SKM-1 treated with dmso at 0.1 percent for 144 hours (cell line): ENCODE measurements around the gene UBALD2.
"Not testable (repeated sequence)": the region's sequence is repeated elsewhere in the genome, so short reads cannot be mapped to it uniquely, and the experiment has no call there.

Experiments
- DNase-seq: peaks from one replicate; lab custom pipeline; 2025; ENCODE audit not compliant: unreplicated experiment; lab: John Stamatoyannopoulos, UW

The UBALD2 gene

DNA sequence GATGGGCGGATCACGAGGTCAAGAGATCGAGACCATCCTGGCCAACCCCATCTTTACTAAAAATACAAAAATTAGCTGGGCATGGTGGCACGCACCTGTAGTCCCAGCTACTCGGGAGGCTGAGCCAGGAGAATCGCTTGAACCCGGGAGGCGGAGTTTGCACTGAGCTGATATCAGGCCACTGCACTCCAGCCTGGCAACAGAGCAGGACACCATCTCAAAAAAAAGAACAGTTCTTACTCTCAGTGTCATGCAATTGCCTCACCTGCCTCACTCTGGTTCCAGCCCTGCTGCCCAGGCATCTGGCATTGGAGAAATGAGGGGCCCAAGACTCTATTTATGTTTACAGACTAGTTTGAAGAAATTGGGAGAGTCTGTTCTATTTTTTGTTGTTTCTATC lies 20.4 kb upstream of the UBALD2 start:
- DNase-seq: not testable (repeated sequence)

DNA sequence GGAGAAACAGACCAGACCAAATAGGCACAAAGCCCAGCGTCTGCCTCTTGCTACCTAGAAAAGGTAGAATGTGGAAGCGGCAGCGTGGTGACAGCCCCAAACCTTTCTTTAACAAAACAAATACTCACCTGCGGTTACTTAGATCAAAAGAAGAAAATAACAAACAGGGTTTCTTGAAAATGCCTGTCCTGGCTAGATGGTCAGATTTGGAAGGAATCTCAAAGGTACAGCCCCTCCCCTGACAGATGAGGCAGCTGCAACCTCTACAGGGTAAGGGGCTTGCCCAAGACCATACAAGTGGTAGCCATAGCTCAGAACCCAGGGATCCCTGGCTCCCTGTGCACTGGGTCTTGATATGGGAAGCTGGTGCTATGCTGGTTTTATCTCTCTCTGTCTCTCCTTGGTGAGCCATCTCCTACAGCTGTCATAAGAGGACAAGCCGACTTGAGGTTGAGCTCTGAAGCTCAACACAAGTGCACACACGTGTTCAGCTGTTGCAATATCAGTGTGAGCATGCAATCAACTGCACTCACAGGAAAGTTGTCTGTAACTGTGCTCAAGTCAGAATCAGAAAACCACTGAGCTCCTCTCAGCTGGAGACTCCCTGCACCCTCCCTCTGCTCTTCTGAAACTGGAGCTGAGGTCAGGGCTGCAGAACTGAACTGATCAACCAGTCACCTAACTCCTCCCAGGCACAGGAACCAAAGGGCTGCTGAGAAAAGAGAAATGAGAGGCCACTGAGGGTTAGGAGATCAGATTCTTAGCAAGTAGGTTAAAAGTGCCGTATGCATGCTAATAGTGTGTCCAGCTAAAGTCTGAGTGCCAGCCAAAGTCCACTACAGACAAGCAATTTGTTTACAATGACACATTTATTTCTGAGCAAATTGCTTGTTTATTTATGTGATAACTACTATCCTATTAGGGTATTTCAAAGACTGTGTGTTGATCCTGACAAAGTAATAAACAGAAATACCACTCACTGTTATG lies 18.8 kb upstream of the UBALD2 start:
- peak; percentile 89 for DNase-seq

DNA sequence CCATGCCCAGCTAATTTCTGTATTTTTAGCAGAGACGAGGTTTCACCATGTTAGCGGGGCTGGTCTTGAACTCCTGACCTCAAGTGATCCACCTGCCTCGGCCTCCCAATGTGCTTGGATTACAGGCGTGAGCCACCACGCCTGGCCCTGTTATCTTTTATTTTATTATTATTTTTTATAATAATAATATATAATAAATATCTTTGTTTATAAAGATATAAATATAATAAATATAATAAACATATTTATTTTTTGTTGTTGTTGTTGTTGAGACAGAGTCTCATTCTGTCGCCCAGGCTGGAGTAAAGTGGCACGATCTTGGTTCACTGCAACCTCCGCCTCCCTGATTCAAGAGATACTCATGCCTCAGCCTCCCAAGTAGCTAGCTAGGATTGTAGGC lies 17.8 kb upstream of the UBALD2 start:
- DNase-seq: no peak

DNA sequence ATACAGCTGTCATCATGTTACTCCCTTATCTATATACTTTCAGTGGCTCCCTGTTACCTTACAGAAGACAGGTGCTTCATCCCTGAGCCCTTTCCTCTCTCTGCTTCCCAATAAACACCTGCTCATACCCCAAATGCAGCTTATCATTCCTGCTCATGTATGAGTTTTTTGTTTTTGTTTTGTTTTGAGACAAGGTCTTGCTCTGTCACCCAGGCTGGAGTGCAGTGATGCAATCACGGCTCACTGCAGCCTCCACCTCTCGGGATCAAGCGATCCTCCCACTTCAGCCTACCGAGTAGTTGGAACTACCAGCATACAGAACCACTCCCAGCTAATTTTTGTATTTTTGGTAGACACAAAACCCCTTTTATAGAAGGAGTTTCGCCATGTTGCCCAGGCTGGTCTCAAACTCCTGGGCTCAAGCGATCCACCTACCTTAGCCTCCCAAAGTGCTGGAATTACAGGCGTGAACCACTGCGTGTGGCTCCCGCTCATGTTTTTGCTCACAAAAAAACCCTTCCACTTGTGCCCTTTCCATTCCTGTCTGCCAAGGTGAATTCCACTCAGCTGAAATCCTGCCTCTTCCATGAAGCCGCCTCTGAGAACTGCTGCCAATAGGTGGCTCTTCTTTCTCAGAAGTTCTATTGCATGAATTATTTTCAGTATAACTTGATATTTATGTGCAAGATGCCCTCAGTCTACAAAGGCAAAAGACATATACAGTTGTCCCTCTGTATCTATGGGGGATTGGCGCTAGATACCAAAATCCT lies 16.9 kb upstream of the UBALD2 start:
- DNase-seq: no peak

DNA sequence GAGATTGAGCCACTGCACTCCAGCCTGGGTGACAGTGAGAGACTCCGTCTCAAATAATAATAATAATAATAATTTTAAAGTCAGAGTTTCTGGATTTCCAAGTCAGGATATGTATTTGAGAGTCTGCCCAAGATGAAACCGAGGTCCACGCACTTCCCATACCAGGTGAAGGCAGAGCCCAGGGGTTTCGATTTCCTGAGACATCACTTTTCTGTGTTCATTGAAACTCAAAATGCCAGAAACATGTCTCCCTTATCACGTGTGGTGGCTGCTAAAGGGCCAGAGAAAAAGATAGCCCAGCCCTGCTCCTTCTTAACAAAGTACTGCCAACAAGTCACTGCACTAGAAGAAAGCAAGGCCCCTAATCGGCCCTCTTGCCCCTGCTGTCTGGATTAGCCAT lies 15.0 kb upstream of the UBALD2 start:
- DNase-seq: no peak

DNA sequence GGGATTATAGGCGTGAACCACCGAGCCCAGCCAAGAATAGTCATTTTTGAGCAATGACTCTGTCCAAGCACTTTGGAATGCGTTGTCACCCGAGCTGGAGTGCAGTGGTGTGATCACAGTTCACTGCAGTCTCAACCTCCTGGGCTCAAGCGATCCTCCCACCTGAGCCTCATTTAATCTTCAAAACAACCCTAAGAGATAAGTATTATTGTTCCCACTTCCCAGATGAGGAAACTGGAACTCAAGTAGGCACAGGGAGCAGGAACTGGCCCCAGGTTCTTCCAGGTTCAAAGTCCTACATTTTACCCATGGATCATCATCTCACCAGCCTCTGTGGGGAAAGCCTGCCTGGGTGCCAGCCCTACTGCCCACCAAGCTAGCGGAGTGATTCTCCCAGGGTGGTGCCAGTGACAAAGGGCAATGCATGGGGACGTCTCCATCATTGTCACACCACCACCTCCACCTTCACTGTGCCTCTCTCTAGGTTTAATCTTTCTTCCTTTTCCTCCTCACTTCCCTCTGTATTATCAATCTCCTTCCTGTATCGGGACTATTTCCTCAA lies 13.6 kb upstream of the UBALD2 start:
- no peak for DNase-seq

DNA sequence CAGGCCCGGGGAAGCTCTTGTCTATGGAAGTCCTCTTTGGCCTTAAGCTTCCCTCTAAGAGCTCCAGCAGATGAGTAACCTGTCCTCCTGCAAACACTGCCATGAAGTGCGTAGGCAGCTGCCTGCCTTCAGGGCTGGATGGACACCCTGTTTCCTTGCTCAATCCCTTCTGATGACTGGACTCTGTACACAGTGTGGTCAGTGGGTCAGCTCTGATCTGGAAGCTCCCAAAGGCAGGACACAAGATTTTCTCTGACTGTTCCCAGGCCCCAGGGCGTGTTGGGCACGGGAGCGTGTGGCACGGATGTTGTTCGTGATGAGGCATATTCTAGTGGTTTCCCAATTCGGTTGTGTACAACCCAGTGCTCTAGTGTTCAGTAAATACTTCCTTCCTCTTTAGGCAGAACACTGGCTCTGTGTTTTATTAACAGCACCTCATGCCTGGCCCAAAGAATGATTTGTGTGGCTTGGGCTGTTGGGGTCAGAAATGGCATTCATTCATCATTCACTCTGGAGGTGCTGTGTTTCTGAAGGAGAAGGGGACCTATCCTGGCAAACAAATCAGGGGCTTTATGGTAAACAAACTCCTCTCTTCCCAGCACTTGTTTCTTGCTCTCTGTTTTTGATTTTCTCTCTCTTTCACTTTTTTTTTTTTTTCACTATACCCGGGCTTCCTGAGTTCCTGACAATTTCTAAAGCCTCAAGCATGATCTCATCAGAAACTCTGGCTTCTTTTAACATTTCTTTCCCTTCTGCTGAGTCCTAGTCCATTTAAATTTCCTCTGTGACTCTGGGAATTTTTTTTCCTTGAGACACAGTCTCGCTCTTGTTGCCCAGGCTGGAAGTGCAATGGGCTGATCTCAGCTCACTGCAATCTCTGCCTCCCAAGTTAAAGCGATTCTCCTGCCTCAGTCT lies 12.9 kb upstream of the UBALD2 start:
- DNase-seq: peak; percentile 79

DNA sequence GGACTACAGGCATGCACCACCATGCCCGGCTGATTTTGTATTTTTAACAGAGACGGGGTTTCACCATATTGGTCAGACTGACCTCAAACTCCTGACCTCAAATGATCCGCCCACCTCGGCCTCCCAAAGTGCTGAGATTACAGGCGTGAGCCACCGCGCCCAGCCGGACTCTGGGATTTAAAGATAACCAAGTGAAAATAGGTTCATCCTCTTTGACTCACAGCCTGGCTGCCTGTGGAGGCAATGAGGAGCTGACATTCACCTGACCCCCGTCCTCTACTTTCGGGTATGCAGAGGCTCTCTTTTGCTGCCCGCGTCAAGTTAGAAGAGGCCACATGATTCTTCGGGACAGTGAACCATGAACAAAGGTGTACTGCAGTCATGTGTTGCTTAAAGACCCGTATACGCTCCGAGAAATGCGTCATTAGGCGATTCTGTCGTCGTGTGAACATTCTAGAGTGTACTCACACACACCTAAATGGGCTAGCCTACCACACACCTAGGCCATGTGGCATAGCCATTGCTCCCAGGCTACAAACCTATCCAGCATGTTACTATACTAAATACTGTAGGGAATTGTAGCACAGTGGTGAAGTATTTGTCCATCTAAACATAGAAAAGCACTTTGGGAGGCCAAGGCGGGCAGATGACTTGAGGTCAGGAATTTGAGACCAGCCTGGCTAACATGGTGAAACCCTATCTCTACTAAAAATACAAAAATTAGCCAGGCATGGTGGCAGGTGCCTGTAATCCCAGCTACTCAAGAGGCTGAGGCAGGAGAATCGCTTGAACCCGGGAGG lies 12.0 kb upstream of the UBALD2 start:
- DNase-seq: not testable (repeated sequence)

DNA sequence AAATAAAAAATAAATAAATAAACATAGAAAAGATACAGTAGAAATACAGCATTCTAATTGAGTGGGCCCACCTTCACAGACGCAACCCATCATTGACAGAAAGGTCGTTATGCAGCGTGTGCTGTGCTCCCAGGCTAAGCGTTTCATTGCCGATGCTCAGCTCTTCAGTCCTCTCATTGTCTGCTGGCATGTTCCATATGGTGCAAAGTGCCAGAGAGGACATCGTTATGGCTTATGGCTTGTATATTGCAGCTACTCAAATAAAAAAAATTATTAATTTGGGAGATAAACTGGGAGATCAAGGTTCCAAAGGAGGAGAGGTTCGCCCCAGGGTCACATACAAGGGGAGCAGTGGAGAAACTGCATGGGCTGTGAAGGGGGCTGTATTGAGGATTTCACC lies 11.3 kb upstream of the UBALD2 start:
- DNase-seq: no peak

DNA sequence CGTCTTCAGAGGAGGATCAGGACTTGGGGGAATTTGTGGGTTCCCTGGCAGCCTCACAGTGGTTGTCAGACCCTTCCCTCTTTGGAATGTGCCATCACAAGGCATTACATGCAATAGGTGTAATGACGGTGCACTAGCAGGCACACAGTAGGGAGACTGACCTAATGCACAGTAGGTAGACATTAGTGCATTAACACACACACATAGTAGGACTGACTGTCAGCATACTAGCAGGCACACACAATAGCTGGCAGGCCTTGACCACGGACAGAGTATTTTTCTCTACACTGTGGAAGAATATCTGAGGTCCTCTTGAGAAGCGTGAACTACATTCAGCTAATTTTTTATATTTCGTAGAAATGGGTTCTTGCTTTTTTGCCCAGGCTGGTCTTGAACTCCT lies 10.9 kb upstream of the UBALD2 start:
- no peak for DNase-seq

DNA sequence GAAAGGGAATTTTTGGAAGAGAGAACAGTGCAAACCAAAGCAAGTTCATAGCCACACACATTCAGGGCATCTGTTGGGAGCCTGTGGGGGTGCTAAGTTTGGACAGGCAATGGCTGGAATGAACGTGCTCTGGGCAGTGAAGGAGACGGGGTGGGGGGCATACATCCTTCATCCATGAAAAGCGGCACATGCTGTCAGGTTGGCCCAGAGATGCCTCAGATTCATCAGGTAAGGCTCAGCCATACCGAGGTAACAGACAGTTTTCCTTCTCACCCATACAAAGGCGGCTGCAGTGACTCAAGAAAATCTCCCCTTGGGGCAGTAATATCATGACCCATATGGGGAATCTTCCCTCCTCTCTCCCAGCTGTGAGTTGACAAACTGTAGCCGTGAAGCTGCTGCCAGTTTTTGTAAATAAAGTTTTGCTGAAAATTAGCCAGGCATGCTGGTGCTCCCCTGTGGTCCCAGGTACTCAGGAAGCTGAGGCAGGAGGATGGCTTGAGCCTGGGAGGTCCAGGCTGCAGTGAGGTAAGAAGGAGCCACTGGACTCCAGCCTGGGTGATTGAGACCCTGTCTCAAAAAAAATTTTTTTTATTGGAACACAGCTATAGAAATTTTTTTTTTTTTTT lies 9.2 kb upstream of the UBALD2 start:
- DNase-seq: no peak

DNA sequence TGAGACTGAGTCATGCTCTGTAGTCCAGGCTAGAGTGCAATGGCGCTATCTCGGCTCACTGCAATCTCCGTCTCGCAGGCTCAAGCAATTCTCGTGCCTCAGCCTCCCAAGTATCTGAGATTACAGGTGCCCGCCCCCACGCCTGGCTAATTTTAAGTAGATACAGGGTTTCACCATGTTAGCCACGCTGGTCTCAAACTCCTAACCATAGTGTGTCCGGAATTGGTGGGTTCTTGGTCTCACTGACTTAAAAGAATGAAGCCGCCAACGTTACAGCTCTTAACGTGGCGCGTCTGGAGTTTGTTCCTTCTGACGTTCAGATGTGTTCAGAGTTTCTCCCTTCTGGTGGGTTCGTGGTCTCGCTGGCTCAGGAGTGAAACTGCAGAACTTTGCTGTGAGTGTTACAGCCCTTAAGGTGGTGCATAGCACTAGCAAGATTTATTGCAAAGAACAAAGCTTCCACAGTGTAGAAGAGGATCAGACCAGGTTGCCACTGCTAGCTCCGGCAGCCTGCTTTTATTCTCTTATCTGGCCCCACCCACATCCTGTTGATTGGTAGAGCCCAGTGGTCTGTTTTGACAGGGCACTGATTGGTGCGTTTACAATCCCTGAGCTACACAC lies 8.6 kb upstream of the UBALD2 start:
- not testable (repeated sequence) for DNase-seq

DNA sequence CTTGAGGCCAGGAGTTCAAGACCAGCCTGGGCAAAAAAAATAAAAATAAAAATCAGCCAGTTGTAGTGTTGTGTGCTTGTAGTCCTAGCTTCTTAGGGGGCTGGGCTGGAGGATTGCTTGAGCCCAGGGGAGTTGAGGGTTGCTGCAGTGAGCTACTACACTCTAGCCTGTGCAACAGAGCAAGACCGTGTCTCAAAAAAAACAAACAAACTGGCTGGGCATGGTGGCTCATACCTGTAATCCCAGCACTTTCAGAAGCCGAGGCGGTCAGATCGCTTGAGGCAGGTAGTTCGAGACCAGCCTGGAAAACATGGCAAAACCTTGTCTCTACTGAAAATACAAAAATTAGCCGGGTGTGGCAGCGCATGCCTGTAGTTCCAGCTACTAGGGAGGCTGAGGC lies 4.9 kb upstream of the UBALD2 start:
- no peak for DNase-seq

DNA sequence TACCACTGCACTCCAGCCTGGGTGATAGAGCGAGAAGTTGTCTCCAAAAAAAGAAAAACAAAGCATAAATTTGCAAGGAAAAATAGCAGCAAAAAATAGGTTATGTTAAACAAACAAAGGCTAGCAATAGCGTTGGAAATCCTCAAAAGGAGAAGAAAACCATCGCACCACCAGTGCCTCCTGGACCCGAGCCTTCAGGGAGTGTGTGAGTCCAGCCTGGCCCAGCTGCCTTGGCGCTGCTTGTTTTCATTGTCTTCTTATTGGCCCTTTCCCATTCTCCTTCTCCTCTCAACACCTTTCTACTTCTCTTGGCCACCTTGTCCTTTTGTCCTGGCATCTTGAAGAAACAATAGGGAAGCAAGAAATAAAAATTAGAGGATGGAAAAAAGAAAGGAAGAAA lies 4.5 kb upstream of the UBALD2 start:
- no peak for DNase-seq

DNA sequence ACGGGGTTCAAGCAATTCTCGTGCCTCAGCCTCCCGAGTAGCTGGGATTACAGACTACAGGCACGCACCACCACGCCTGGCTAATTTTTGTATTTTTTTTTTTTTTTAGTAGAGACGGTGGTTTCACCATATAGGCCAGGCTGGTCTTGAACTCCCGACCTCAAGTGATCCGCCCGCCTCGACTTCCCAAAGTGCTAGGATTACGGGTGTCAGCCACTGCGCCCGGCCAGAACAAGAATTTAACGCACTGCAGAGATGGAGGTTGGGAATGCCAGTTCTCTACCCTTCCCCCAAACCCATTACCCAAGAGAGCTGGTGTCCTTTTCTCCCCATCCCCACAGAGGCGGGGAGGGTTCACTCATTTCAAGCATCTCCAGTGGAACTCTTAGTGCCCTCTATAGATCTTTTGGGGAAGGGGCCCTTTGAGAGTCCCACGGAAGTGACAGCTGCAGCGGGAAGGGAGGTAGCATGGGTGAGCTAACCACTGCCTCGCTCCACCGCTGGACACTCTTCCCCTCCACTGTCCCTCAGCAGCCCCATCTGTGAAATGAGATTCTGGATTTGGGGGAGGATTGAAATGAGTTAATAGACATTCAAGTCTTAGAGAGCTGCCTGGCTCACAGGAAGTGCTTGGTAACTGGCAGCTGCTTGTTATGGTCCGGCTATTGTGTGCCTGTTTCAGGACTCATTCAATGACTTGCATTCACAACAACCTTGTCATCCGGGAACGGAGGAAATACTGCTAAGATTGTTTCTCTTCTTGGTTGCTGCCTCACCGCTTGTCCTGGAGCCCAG lies 3.5 kb upstream of the UBALD2 start:
- no peak for DNase-seq

DNA sequence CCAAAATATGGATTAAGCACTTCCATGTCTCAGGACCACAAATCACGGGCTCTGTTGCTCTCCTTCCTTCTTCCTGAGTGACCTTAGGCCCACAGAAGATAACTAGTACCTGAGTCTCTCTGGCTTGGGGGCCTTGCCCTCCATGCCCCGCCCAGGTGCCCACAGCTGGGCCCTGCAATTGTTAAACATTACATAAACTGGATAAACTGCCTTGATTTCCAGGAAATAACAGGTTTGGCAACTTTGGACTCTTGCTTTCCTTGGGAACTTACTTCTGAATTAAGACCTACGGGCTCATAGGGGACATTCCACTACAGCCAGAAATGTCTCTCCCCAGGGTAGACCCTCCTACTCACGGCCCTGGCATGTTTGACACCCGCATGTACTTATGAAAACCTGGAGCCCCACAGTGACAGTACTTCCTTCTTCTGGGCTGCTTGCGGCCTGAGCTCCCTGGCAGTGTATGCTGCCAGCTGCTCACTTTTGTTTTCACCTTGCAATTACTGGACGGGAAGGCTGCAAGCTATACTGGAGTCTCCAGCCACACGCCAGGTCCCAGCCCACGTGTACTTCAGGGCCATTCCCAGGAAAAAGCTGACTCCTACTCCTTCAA lies 2.3 kb upstream of the UBALD2 start:
- DNase-seq: peak; percentile 58

DNA sequence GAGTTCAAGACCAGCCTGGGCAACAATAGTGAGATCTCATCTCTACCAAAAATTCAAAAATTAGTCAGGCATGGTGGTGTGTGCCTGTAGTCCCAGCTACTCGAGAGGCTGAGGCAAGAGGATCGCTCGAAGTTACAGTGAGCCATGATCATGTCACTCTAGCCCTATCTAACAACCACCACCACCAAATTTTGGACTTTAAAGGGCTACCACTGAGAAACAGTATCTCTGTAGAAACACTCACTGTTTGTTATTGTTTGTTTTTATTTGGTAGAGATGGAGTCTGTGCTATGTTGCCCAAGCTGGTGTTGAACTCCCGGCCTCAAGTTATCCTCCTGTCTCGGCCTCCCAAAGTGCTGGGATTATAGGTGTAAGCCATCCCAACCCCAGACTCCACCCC lies 1.3 kb upstream of the UBALD2 start:
- DNase-seq: no peak

DNA sequence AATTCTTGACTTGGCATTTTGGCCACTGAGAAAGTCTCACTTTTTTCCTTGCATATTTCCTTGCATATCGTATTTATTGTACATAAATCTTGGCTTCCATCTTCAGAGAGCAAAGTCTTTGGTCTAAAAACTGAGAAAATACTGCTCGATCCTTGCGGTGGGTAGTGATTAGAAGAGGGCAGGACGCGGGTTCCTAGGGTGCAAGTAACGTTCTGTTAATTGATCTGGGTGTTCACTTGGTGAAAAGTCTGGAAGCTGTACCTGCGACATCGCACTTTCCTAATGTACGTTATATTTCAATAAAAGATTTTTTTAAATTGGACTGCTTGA lies 758 bp upstream of the UBALD2 start:
- DNase-seq: no peak
